ENCODE data around the gene DEFB125.

DNA sequence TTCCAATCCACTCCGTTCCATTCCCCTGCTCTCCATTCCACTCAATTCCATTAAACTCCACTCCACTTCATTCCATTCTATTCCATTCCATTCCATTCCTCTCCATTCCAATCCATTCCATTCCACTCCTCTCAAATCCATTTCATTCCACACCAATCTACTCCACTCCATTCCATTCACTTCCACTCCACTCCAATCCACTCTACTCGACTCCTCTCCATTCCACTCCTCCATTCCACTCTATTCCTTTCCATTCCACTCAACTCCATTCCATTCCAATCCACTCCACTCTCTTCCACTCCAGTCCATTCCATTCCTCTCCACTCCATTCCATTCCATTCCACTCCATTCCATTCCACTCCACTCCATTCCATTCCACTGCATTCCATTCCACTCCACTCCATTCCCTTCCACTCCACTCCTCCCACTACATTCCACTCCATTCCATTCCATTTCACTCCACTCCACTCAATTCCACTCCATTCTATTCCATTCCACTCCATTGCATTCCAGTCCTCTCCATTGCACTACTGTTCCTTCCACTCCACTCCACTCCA, 22.6 kb upstream of the DEFB125 start:
- TF ChIP-seq POLR2A (IDR thresholded peaks at IDR 0.05), result no peak
- no peak for TF ChIP-seq CTCF (IDR thresholded peaks at IDR 0.05)

Measured in adrenal gland (tissue), 5 donors.